GM23248 (cell line): ENCODE results near the gene PMP22. TPM values are rescaled to one million over a fixed set of nuclear protein-coding genes. Genes with fewer than 3 reads are reported as not detected.
A peak's percentile ranks its signal among the peaks of the same experiment; 100 is the strongest.

Experiments
- DNase-seq: peaks from one replicate; pipeline ENCODE4 v3.0.0-alpha.2; 2015
- H2AFZ ChIP-seq: fragments of 200-600 bp; sonication (generic); 2 replicates; pipeline ENCODE4 v1.6.1; 2016; ENCODE audit warnings: antibody characterized with exemption
- H3F3A ChIP-seq: fragments of 200-600 bp; sonication (generic); 2 replicates; pipeline ENCODE4 v1.6.1; 2016; ENCODE audit warnings: mild to moderate bottlenecking, antibody characterized with exemption, mixed run types; ENCODE audit not compliant: insufficient read depth
- H3K27ac ChIP-seq: fragments of 200-600 bp; sonication (generic); 2 replicates; pipeline ENCODE4 v1.5.1; 2016; ENCODE audit warnings: mild to moderate bottlenecking
- H3K27me3 ChIP-seq: fragments of 200-600 bp; sonication (generic); replicated peaks from 2 replicates; pipeline ENCODE4 v1.6.1; 2016; ENCODE audit warnings: mild to moderate bottlenecking; ENCODE audit not compliant: insufficient read depth
- H3K36me3 ChIP-seq: fragments of 200-600 bp; sonication (generic); 2 replicates; pipeline ENCODE4 v1.6.1; 2016; ENCODE audit warnings: low read depth, mild to moderate bottlenecking
- H3K4me1 ChIP-seq: fragments of 200-600 bp; sonication (generic); 2 replicates; pipeline ENCODE4 v1.6.1; 2016; ENCODE audit warnings: mild to moderate bottlenecking; ENCODE audit not compliant: insufficient read depth
- H3K4me2 ChIP-seq: fragments of 200-600 bp; sonication (generic); one replicate; pipeline ENCODE4 v1.6.1; 2016; ENCODE audit warnings: mild to moderate bottlenecking; ENCODE audit not compliant: unreplicated experiment
- H3K4me3 ChIP-seq: fragments of 200-600 bp; sonication (generic); 2 replicates; pipeline ENCODE4 v1.5.1; 2016; ENCODE audit warnings: mild to moderate bottlenecking
- H3K79me2 ChIP-seq: fragments of 200-600 bp; sonication (generic); 2 replicates; pipeline ENCODE4 v1.6.1; 2016; ENCODE audit warnings: mild to moderate bottlenecking; ENCODE audit not compliant: insufficient read depth
- H3K9ac ChIP-seq: fragments of 200-600 bp; sonication (generic); 2 replicates; pipeline ENCODE4 v1.6.1; 2016; ENCODE audit warnings: mild to moderate bottlenecking
- H3K9me2 ChIP-seq: fragments of 200-600 bp; sonication (generic); 2 replicates; pipeline ENCODE4 v1.6.1; 2016; ENCODE audit warnings: mixed run types, mild to moderate bottlenecking, moderate library complexity; ENCODE audit not compliant: insufficient read depth
- H3K9me3 ChIP-seq: fragments of 200-600 bp; sonication (generic); one replicate; pipeline ENCODE4 v1.6.1; 2017; ENCODE audit warnings: low read depth
- H4K20me1 ChIP-seq: fragments of 200-600 bp; sonication (generic); 2 replicates; pipeline ENCODE4 v1.6.0; 2016; ENCODE audit not compliant: insufficient read depth
- EZH2 ChIP-seq: fragments of 200-600 bp; sonication (generic); IDR thresholded peaks from 2 replicates; pipeline ENCODE4 v1.6.1; 2018; ENCODE audit warnings: antibody characterized with exemption, mild to moderate bottlenecking; ENCODE audit not compliant: insufficient read depth, poor library complexity, severe bottlenecking
- EZH2phosphoT487 ChIP-seq: fragments of 200-600 bp; sonication (generic); IDR thresholded peaks from 2 replicates; pipeline ENCODE4 v1.6.1; 2018; ENCODE audit warnings: antibody characterized with exemption, moderate library complexity, mild to moderate bottlenecking, low read depth; ENCODE audit not compliant: insufficient read depth
- WGBS, 2 experiments: methylation state at CpG; one replicate each; pipeline ENCODE4 v1.1.6; 2015 to 2017; ENCODE audit warnings: low lambda C conversion rate in 2 of 2, low coverage in 1 of 2; ENCODE audit errors: missing lambda C conversion rate in 2 of 2; 5-methylcytosine and 5-hydroxymethylcytosine counted together
- in situ Hi-C: fragments of 300-500 bp; cut with MboI; formaldehyde crosslinking; loops from 2 replicates; pipeline ENCODE4 v1.15.0; 2020
- polyA plus RNA-seq: library from polyadenylated mRNA; unstranded; fragments of >200 nt; fragmentation: Nextera tagmentation; extraction: Ambion mirVana; gene quantifications from 2 replicates; pipeline ENCODE4 v1.2.1, GENCODE V29; 2016
- total RNA-seq: library from RNA; depleted of rRNA; stranded (reverse); fragments of >200 nt; shearing (Covaris generic); gene quantifications from 2 replicates; pipeline ENCODE4 v1.2.3, GENCODE V29; 2014

The PMP22 gene
- total and polyA plus RNA-seq, 2 experiments from 2014 or later, result 67.2 to 124 TPM

DNA sequence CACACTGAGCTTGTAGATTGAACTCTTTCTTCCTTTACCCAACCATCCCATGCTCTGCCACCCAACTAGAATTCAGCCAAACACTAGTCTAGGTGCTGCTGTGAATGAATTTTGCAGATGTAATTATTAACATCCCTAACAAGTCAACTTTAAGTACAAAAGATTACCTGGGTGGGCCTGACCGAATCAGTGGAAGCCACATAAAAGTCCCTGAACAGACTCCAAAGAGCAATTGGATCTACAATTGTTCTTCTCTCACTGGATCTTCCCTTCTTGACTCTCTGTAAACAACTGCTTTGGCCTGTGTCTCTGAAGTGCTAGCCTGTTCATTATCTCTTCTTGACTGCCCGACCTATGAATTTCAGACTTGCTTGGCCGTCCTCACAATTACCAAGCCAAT is 67.9 kb downstream of the PMP22 start:
- no peak overlapping the region for H3K27ac ChIP-seq
- no peaks in the 10 kb centered on the region for H3K4me1 ChIP-seq
- no peak overlapping the region for H3K9ac ChIP-seq
- peaks cover 4% of the 10 kb centered on the region for H3K9me3 ChIP-seq
- DNase-seq, result no peak
- in situ Hi-C loops, result no loop called here
- no peak for TF ChIP-seq EZH2phosphoT487
- no peak for TF ChIP-seq EZH2
- H3K4me2 ChIP-seq, result no peak overlapping the region
- no peaks in the 10 kb centered on the region for H3K79me2 ChIP-seq
- no peak overlapping the region for H2AFZ ChIP-seq
- no peaks in the 10 kb centered on the region for H3K36me3 ChIP-seq
- no peaks in the 10 kb centered on the region for H3K27me3 ChIP-seq
- H3K9me2 ChIP-seq, result no peaks in the 10 kb centered on the region
- H3K4me3 ChIP-seq, result no peak overlapping the region
- no peaks in the 10 kb centered on the region for H3F3A ChIP-seq
- WGBS, 2 experiments, result 41 to 43% methylated on average over 3 of the region's 3 CpGs
- no peaks in the 10 kb centered on the region for H4K20me1 ChIP-seq

- H2AFZ ChIP-seq, result no peak overlapping the region
- H3K27ac ChIP-seq, result no peak overlapping the region
- WGBS, 2 experiments, result 67 to 70% methylated on average over 1 of the region's 1 CpG
- H3K9me3 ChIP-seq, result peaks cover 3% of the 10 kb centered on the region
- H3K4me3 ChIP-seq, result no peak overlapping the region
- H4K20me1 ChIP-seq, result no peaks in the 10 kb centered on the region
- no peak overlapping the region for H3K9ac ChIP-seq
- H3F3A ChIP-seq, result no peaks in the 10 kb centered on the region
- no peaks in the 10 kb centered on the region for H3K9me2 ChIP-seq
- no peaks in the 10 kb centered on the region for H3K79me2 ChIP-seq
- H3K36me3 ChIP-seq, result no peaks in the 10 kb centered on the region
- no peak for DNase-seq
- TF ChIP-seq EZH2 (no peak), EZH2phosphoT487 (no peak)
- H3K4me1 ChIP-seq, result no peaks in the 10 kb centered on the region
- H3K4me2 ChIP-seq, result no peak overlapping the region
- H3K27me3 ChIP-seq, result no peaks in the 10 kb centered on the region
- in situ Hi-C loops, result no loop called here
Observed at GRCh38 chr17:15194859-15195277, 70.3 kb downstream of the PMP22 start.

- H3K27ac ChIP-seq, result no peak overlapping the region
- H3K4me3 ChIP-seq, result no peak overlapping the region
- H3K9ac ChIP-seq, result no peak overlapping the region
- H3K9me2 ChIP-seq, result no peaks in the 10 kb centered on the region
- TF ChIP-seq EZH2 (no peak), EZH2phosphoT487 (no peak)
- 0 out of 2 replicates have a peak, but pooled peaks cover 6% of the 10 kb centered on the region for H3F3A ChIP-seq
- H3K27me3 ChIP-seq, result no peaks in the 10 kb centered on the region
- in situ Hi-C loops, result no loop called here
- H4K20me1 ChIP-seq, result no peaks in the 10 kb centered on the region
- no peaks in the 10 kb centered on the region for H3K36me3 ChIP-seq
- WGBS, 2 experiments, result 1 to 2% methylated on average over 4 of the region's 4 CpGs
- peaks cover 16% of the 10 kb centered on the region for H3K4me1 ChIP-seq
- no peaks in the 10 kb centered on the region for H3K79me2 ChIP-seq
- peak overlapping the region; percentile 6 for H3K4me2 ChIP-seq
- H3K9me3 ChIP-seq, result no peaks in the 10 kb centered on the region
- H2AFZ ChIP-seq, result no peak overlapping the region
- DNase-seq, result peak; percentile 84
Observed at GRCh38 chr17:15185625-15185991, 79.5 kb downstream of the PMP22 start.

- peaks cover 16% of the 10 kb centered on the region for H3K4me1 ChIP-seq
- no peaks in the 10 kb centered on the region for H3K36me3 ChIP-seq
- H2AFZ ChIP-seq, result no peak overlapping the region
- no peak overlapping the region for H3K9ac ChIP-seq
- no peaks in the 10 kb centered on the region for H4K20me1 ChIP-seq
- 0 out of 2 replicates have a peak, but pooled peaks cover 6% of the 10 kb centered on the region for H3F3A ChIP-seq
- WGBS, 2 experiments, result 85 to 88% methylated on average over 5 of the region's 5 CpGs
- TF ChIP-seq EZH2 (no peak), EZH2phosphoT487 (no peak)
- no peaks in the 10 kb centered on the region for H3K79me2 ChIP-seq
- no peak overlapping the region for H3K4me3 ChIP-seq
- H3K9me2 ChIP-seq, result no peaks in the 10 kb centered on the region
- in situ Hi-C loops, result no loop called here
- DNase-seq, result no peak
- no peaks in the 10 kb centered on the region for H3K27me3 ChIP-seq
- peak overlapping the region; percentile 6 for H3K4me2 ChIP-seq
- no peak overlapping the region for H3K27ac ChIP-seq
- H3K9me3 ChIP-seq, result no peaks in the 10 kb centered on the region
Observed at GRCh38 chr17:15184872-15185624, 80.1 kb downstream of the PMP22 start.

GRCh38 chr17:15181816-15182215 is 83.3 kb downstream of the PMP22 start:
- H3K4me2 ChIP-seq, result peak overlapping the region; percentile 17
- H3K27me3 ChIP-seq, result no peaks in the 10 kb centered on the region
- H3K27ac ChIP-seq, result no peak overlapping the region
- H3K4me1 ChIP-seq, result peaks cover 16% of the 10 kb centered on the region
- DNase-seq, result no peak
- H3K4me3 ChIP-seq, result no peak overlapping the region
- H3F3A ChIP-seq, result 0 out of 2 replicates have a peak, but pooled peaks cover 6% of the 10 kb centered on the region
- H3K9me3 ChIP-seq, result no peaks in the 10 kb centered on the region
- H2AFZ ChIP-seq, result peak overlapping the region; percentile 52; the same call in 1 of the 2 replicates
- H3K79me2 ChIP-seq, result no peaks in the 10 kb centered on the region
- in situ Hi-C loops, result no loop called here
- no peak for TF ChIP-seq EZH2phosphoT487
- no peak for TF ChIP-seq EZH2
- no peaks in the 10 kb centered on the region for H4K20me1 ChIP-seq
- 85 to 86% methylated on average over 6 of the region's 6 CpGs for WGBS, 2 experiments
- H3K9me2 ChIP-seq, result no peaks in the 10 kb centered on the region
- H3K36me3 ChIP-seq, result no peaks in the 10 kb centered on the region
- H3K9ac ChIP-seq, result no peak overlapping the region
